Peyer's patch (tissue), 4 donors: Measurements from ENCODE around the gene RPL18. TPM values are rescaled to one million over a fixed set of nuclear protein-coding genes. Genes with fewer than 3 reads are reported as not detected.
A peak's percentile ranks its signal among the peaks of the same experiment; 100 is the strongest.
"Not testable (repeated sequence)": the region's sequence is repeated elsewhere in the genome, so short reads cannot be mapped to it uniquely, and the experiment has no call there.

Source experiments
- DNase-seq, 3 donors: peaks; one replicate each; pipeline ENCODE4 v3.0.0-alpha.2; 2017 to 2019
- H3K27ac ChIP-seq, 4 donors: fragments of 200-600 bp; sonication (generic); one replicate each; pipeline ENCODE4 v1.5.1; 2016 to 2019
- H3K27me3 ChIP-seq, 2 donors: fragments of 200-600 bp; sonication (generic); one replicate each; pipeline ENCODE4 v1.5.1; 2019
- H3K36me3 ChIP-seq, 3 donors: fragments of 200-600 bp; sonication (generic); one replicate each; pipeline ENCODE4 v1.5.1; 2016 to 2019
- H3K4me1 ChIP-seq, 4 donors: fragments of 200-600 bp; sonication (generic); one replicate each; pipeline ENCODE4 v1.5.1; 2016 to 2019
- H3K4me3 ChIP-seq, 4 donors: fragments of 200-600 bp; sonication (generic); 1 replicate in 3 of 4; 2 replicates in 1 of 4; pipeline ENCODE4 v1.5.1; 2016 to 2019; ENCODE audit warnings: mild to moderate bottlenecking in 1 of 4
- H3K9me3 ChIP-seq, 4 donors: fragments of 200-600 bp; sonication (generic); one replicate each; pipeline ENCODE4 v1.5.1; 2016 to 2019; ENCODE audit warnings: mild to moderate bottlenecking in 1 of 4
- POLR2A ChIP-seq, 2 donors: fragments of 450-650 bp; IDR thresholded peaks; one replicate each; pipeline ENCODE4 v1.5.1; 2017; ENCODE audit warnings: antibody characterized with exemption in 2 of 2, mild to moderate bottlenecking in 2 of 2, moderate library complexity in 2 of 2
- total RNA-seq, 4 donors: library from RNA; depleted of rRNA; stranded (reverse); fragments of >200 nt; gene quantifications; one replicate each; pipeline ENCODE4 v1.1.0, GENCODE V29; 2016
- TF ChIP-seq, protein P1 (sequence below), 6 experiments: fragments of 450-650 bp in 4 of 6; fragments of 200-600 bp in 2 of 6; sonication (generic) in 1 of 6; IDR thresholded peaks; one replicate each; pipeline ENCODE4 v1.5.1; 2017 to 2019; ENCODE audit warnings: antibody characterized with exemption in 6 of 6, mild to moderate bottlenecking in 3 of 6, moderate library complexity in 1 of 6

RPL18 gene
- total RNA-seq, 4 donors from 2014 or later = 1,077 to 1,595 (median 1,505) TPM

DNA sequence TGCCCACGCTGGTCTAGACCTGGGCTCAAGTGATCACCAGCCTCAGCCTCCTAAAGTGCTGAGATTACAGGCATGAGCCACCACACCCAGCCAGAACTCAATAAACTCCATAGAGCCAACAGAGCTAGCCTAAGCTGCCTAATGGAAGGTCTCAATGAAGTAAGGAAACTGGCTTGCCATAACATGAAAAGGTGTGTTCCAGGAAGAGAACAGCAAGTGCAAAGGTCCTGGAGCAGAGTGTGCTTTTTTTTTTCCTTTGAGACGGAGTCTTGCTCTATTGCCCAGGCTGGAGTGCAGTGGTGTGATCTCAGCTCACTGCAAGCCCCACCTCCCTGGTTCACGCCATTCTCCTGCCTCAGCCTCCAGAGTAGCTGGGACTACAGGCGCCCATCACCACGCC, 38.9 kb upstream of the RPL18 start:
- peak in 1 of 2 donors; percentile 12 for TF ChIP-seq POLR2A (IDR thresholded peaks at IDR 0.05)
- peak overlapping the region in 1 of 4 donors; percentile 43 for H3K27ac ChIP-seq
- not testable (repeated sequence) for DNase-seq, H3K9me3 ChIP-seq, H3K4me3 ChIP-seq, H3K4me1 ChIP-seq, H3K36me3 ChIP-seq, H3K27me3 ChIP-seq

DNA sequence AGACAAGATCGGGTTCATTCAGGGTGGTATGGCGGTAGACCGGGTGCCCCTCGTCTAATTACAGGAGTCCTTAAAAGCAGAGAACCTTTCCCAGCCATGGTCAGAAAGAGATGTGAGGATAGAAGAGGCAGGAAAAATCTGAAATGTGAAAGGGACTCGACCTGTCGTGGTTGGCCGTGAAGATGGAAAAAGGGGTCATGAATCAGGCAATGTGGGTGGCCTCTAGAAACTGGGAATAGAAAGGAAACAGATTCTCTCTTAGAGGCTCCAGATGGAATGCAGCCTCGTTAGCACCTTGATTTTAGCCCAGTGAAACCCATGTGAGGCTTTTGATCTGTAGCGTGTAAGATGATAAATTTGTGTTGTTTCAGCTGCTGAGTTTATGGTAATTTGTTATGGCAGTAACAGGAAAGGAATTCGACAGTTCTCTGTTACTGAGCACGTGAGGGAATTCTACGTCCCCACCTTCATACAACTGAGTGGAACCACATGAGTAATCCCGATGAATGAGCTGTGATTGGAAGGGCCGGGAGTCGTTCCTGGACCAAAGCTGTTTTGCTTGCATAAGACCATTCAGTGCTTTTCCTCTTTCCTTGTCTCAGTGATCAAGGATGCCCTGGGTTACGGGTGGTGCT, 38.0 kb upstream of the RPL18 start:
- TF ChIP-seq POLR2A (IDR thresholded peaks at IDR 0.05) = no peak
- TF ChIP-seq, protein P1, sequence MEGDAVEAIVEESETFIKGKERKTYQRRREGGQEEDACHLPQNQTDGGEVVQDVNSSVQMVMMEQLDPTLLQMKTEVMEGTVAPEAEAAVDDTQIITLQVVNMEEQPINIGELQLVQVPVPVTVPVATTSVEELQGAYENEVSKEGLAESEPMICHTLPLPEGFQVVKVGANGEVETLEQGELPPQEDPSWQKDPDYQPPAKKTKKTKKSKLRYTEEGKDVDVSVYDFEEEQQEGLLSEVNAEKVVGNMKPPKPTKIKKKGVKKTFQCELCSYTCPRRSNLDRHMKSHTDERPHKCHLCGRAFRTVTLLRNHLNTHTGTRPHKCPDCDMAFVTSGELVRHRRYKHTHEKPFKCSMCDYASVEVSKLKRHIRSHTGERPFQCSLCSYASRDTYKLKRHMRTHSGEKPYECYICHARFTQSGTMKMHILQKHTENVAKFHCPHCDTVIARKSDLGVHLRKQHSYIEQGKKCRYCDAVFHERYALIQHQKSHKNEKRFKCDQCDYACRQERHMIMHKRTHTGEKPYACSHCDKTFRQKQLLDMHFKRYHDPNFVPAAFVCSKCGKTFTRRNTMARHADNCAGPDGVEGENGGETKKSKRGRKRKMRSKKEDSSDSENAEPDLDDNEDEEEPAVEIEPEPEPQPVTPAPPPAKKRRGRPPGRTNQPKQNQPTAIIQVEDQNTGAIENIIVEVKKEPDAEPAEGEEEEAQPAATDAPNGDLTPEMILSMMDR (IDR thresholded peaks at IDR 0.05) = no peak
- DNase-seq = peak in 1 of 3 donors; percentile 59
- H3K4me3 ChIP-seq = no peak overlapping the region

DNA sequence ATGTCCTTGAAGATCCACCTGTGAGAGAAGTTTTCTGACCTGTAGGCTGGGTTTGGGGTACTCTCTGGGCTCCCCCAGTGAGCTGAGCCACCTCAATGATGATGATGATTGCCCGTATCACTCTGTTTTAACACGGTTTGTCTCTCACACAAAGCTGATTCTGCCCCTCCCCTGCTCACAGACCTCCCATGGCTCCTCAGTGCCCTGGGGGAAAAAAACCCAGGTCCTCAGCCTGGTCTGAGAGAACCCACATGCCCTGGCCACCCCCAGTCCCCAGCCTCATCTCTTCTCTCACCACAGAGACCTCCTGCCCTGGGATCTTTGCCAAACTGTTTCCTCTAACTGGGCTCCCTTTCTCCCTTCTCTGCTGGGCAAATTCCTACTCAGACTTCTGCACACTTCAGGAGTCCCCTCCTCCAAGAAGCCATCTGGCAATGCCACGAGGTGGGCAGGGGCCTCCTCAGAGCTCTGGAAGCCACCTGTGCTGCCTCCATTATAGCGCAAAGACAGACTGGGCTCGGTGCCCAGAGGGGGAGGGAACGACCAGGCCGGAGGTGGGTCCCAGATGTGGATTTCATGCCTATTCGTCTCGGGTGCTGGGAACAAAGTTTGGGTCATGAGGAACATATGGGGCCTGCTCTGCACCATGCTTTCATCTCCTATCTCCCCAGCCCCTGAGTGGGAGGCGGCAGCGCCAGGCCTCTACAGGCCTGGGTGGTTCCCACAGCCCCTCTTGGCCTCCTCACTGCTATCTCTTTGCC, 35.5 kb upstream of the RPL18 start:
- Histone ChIP-seq H3K4me3 (no peak overlapping the region), H3K4me1 (no peaks in the 10 kb centered on the region), H3K27me3 (no peaks in the 10 kb centered on the region), H3K36me3 (no peaks in the 10 kb centered on the region), H3K27ac (no peak overlapping the region), H3K9me3 (no peaks in the 10 kb centered on the region)
- DNase-seq = peak in 1 of 3 donors; percentile 52
- no peak for TF ChIP-seq POLR2A (IDR thresholded peaks at IDR 0.05)
- TF ChIP-seq, protein P1 (IDR thresholded peaks at IDR 0.05) = no peak

More for the DNA sequence above, 38.0 kb upstream of the RPL18 start:
- H3K36me3 ChIP-seq = no peaks in the 10 kb centered on the region
- no peaks in the 10 kb centered on the region for H3K9me3 ChIP-seq
- no peak overlapping the region for H3K27ac ChIP-seq
- peaks cover 0 to 5% (median 0%) of the 10 kb centered on the region in 4 donors for H3K4me1 ChIP-seq
- no peaks in the 10 kb centered on the region for H3K27me3 ChIP-seq

DNA sequence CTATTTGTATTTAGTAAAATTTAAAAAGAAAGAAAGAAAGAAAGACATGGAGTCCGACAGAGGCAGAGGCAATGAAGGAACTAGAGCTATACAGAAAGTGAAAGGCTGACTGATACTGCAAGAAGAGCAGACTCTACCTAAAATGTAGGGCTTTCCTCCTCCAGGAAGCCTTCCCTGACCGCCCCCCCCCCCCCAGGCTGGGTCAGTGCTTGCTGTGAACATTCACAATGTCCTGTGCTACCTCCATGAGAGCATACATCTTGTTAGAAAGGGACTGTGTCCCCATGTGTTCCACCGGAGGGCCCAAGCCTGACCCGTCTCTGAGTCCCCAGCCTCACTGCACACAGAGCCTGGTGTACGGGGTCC, 32.7 kb upstream of the RPL18 start:
- no peak overlapping the region for H3K27ac ChIP-seq
- H3K27me3 ChIP-seq = no peaks in the 10 kb centered on the region
- H3K36me3 ChIP-seq = no peaks in the 10 kb centered on the region
- TF ChIP-seq, protein P1 (IDR thresholded peaks at IDR 0.05) = no peak
- no peak for TF ChIP-seq POLR2A (IDR thresholded peaks at IDR 0.05)
- H3K4me3 ChIP-seq = no peak overlapping the region
- no peaks in the 10 kb centered on the region for H3K4me1 ChIP-seq
- no peak for DNase-seq
- no peaks in the 10 kb centered on the region for H3K9me3 ChIP-seq

DNA sequence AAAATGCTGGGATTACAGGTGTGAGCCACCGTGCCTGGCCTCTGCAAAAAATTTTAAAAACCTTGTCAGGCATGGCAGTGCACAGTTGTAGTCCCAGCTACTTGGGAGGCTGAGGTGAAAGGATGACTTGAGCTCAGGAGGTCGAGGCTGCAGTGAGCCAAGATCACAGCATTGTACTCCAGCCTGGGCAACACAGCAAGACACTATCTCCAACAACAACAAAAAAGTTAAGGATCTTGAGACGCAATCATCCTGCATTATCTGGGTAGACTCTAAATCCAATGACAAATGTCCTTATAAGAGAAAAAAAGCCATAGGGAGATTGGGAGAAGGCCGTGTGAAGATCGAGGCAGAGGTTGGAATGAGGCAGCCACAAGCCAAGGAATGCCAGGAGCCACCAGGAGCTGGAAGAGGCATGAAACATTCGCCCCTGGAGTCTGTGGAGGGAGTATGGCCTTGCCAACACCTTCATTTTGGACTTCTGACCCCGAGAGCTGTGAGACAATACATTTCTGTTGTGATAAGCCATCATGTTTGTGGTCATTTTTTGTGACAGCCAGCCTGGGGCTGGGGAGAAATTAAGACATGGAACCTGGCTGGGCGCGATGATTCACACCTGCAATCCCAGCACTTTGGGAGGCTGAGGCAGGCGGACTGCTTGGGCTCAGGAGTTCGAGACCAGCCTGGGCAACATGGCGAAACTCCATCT, 32.1 kb upstream of the RPL18 start:
- Histone ChIP-seq H3K4me1 (peaks cover 0 to 3% (median 0%) of the 10 kb centered on the region in 4 donors), H3K4me3 (no peak overlapping the region), H3K36me3 (no peaks in the 10 kb centered on the region), H3K27me3 (no peaks in the 10 kb centered on the region), H3K9me3 (no peaks in the 10 kb centered on the region), H3K27ac (no peak overlapping the region)
- TF ChIP-seq, protein P1 (IDR thresholded peaks at IDR 0.05) = no peak
- TF ChIP-seq POLR2A (IDR thresholded peaks at IDR 0.05) = no peak
- DNase-seq = no peak

DNA sequence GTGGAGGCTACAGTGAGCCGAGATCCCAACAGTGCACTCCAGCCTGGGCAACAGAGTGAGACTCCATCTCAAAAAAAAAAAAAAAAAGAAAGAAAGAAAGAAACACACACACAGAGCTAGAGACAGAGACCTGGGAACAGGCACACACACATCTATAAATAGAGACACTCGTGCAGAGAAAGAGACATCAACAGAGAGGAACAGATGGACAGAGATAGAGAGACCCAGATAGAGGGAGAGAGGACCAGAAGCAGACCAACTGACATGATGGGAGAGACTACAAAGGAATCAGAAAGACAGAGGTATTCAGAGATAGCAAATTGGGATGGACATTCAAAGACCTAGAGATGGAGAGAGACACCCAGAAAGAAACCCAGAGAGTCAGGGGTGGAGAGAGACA, 29.2 kb upstream of the RPL18 start:
- Histone ChIP-seq H3K4me3 (no peak overlapping the region), H3K27me3 (no peaks in the 10 kb centered on the region)

More for the DNA sequence above, 29.2 kb upstream of the RPL18 start:
- H3K4me1 ChIP-seq = peaks cover 0 to 20% (median 0%) of the 10 kb centered on the region in 4 donors
- no peak overlapping the region for H3K27ac ChIP-seq
- DNase-seq = no peak
- no peaks in the 10 kb centered on the region for H3K9me3 ChIP-seq
- H3K36me3 ChIP-seq = no peaks in the 10 kb centered on the region
- TF ChIP-seq, protein P1 (IDR thresholded peaks at IDR 0.05) = no peak
- TF ChIP-seq POLR2A (IDR thresholded peaks at IDR 0.05) = no peak
